HepG2 (cell line): Measurements from ENCODE around the gene TSHZ2. TPM values are rescaled to one million over a fixed set of nuclear protein-coding genes. Genes with fewer than 3 reads are reported as not detected.

Experiments
- ATAC-seq: fragments of 200-7000 bp; cut with Tn5 transposase; 3 replicates; pipeline ENCODE4 v1.9.1; 2020; ENCODE audit warnings: mild to moderate bottlenecking, moderate library complexity
- BruUV-seq: library from RNA; stranded (reverse); fragments of 400-500 nt; replicated peaks from 2 replicates; lab custom pipeline; 2021; lab: Mats Ljungman, UMichigan
- CTCF ChIA-PET: fragments of 300-600 bp; formaldehyde crosslinking; extraction: SDS; loops from one replicate; lab custom pipeline; 2021; ENCODE audit warnings: low total read pairs, inconsistent platforms, low intra/inter-chr PET ratio; lab: Yijun Ruan, JAX
- POLR2A ChIA-PET: fragments of 350-600 bp; sonication (Branson Sonifier 250); formaldehyde crosslinking; loops from one replicate; lab custom pipeline; 2020; ENCODE audit warnings: antibody characterized with exemption, inconsistent platforms; lab: Yijun Ruan, JAX
- DNase-seq: peaks from one replicate; pipeline ENCODE4 v3.0.0-alpha.2; 2015; ENCODE audit warnings: low spot score
- FAIRE-seq: peaks from 3 replicates; lab custom pipeline; 2011; peaks lifted over from hg19 to GRCh38; lab: Jason Lieb, UNC
- H2AFZ ChIP-seq: one replicate; pipeline ENCODE4 v1.6.1; 2011; ENCODE audit warnings: low read length, inconsistent platforms
- H3K27ac ChIP-seq: fragments of 300-600 bp; 3 replicates; pipeline ENCODE4 v1.8.0; 2011; ENCODE audit warnings: mixed run types, mild to moderate bottlenecking, mixed read lengths, low read length, inconsistent platforms; ENCODE audit not compliant: insufficient read depth; ENCODE audit errors: extremely low read length
- H3K27me3 ChIP-seq, 2 experiments: fragments of 200-600 bp in 1 of 2; 2 replicates in 1 of 2; 3 replicates in 1 of 2; pipeline versions ENCODE4 v1.6.0 to v1.8.0; 2011; ENCODE audit warnings: low read length in 2 of 2, mild to moderate bottlenecking in 2 of 2, moderate library complexity in 2 of 2, inconsistent platforms in 1 of 2; ENCODE audit not compliant: insufficient read depth in 2 of 2, control insufficient read depth in 1 of 2
- H3K36me3 ChIP-seq, 2 experiments: fragments of 200-600 bp in 1 of 2; replicated peaks in 1 of 2; 2 replicates in 1 of 2; 3 replicates in 1 of 2; pipeline versions ENCODE4 v1.5.1 to v1.8.0; 2011; ENCODE audit warnings: low read length in 2 of 2, inconsistent platforms in 1 of 2; ENCODE audit not compliant: insufficient read depth in 2 of 2, control insufficient read depth in 1 of 2
- H3K4me1 ChIP-seq: 2 replicates; pipeline ENCODE4 v1.5.1; 2012; ENCODE audit warnings: low read length, inconsistent platforms; ENCODE audit not compliant: insufficient read depth
- H3K4me2 ChIP-seq: 2 replicates; pipeline ENCODE4 v1.6.0; 2011; ENCODE audit warnings: low read depth, low read length, inconsistent platforms
- H3K4me3 ChIP-seq, 3 experiments: fragments of 200-600 bp in 1 of 3; sonication (generic), shearing (Covaris generic) in 1 of 3; replicated peaks in 1 of 3; 2 replicates each; pipeline ENCODE4 v1.5.1; 2011 to 2016; ENCODE audit warnings: low read length in 3 of 3, inconsistent platforms in 2 of 3, low read depth in 2 of 3, mild to moderate bottlenecking in 2 of 3, control low read depth in 1 of 3, mixed read lengths in 1 of 3; ENCODE audit not compliant: insufficient read depth in 1 of 3
- H3K79me2 ChIP-seq: one replicate; pipeline ENCODE4 v1.6.1; 2011; ENCODE audit warnings: low read length, inconsistent platforms; ENCODE audit not compliant: insufficient read depth
- H3K9ac ChIP-seq: 2 replicates; pipeline ENCODE4 v1.6.0; 2011; ENCODE audit warnings: mild to moderate bottlenecking, low read depth, low read length, inconsistent platforms; ENCODE audit not compliant: insufficient read depth
- H3K9me3 ChIP-seq: 2 replicates; pipeline ENCODE4 v1.5.1; 2012; ENCODE audit warnings: mild to moderate bottlenecking, low read length
- H4K20me1 ChIP-seq: 2 replicates; pipeline ENCODE4 v1.6.0; 2011; ENCODE audit warnings: inconsistent platforms, mild to moderate bottlenecking, low read length, moderate library complexity; ENCODE audit not compliant: insufficient read depth
- DMTF1 ChIP-seq: sonication (generic); formaldehyde crosslinking; IDR thresholded peaks from 2 replicates; pipeline ENCODE4 v1.4.0; 2020; ENCODE audit warnings: mild to moderate bottlenecking, missing genetic modification reagents
- XRCC5 ChIP-seq: fragments of 200-400 bp; formaldehyde crosslinking; optimal IDR thresholded peaks from 2 replicates; pipeline ENCODE3; 2017; ENCODE audit warnings: mild to moderate bottlenecking, low read length
- ZBTB40 ChIP-seq, 2 experiments: fragments of 450-650 bp in 1 of 2; sonication (generic) in 1 of 2; formaldehyde crosslinking in 1 of 2; IDR thresholded peaks; 2 replicates each; pipeline versions ENCODE4 v1.6.1 to v1.8.0; 2016 to 2022; ENCODE audit warnings: antibody characterized with exemption in 1 of 2, mild to moderate bottlenecking in 1 of 2, missing genetic modification reagents in 1 of 2
- WGBS: methylation state at CpG from one replicate; pipeline ENCODE4 v1.1.6; 2017; ENCODE audit warnings: low lambda C conversion rate; 5-methylcytosine and 5-hydroxymethylcytosine counted together
- in situ Hi-C: cut with HindIII; loops from 2 replicates; pipeline ENCODE4 v1.10.0; 2017; ENCODE audit warnings: low pct_unique_long_range_greater_than_20kb; ENCODE audit not compliant: extremely low pct_ligation_motif_present
- intact Hi-C: fragments of 100-400 bp; cut with micrococcal nuclease; formaldehyde crosslinking; loops from one replicate; pipeline ENCODE4 v1.10.0; 2022; ENCODE audit not compliant: unreplicated experiment
- polyA plus RNA-seq, 8 experiments: library from polyadenylated mRNA; depleted of rRNA in 3 of 8; stranded (reverse) in 7 of 8; unstranded in 1 of 8; fragments of >200 nt; fragmentation: Illumina TruSeq in 4 of 8; extraction: Trizol in 4 of 8; gene quantifications; 2 replicates each; pipeline versions ENCODE4 v1.2.1 to v1.2.3, GENCODE V29; 2011 to 2016; ENCODE audit warnings: low read depth in 4 of 8, missing spikeins in 1 of 8, mixed read lengths in 1 of 8; ENCODE audit not compliant: insufficient read depth in 1 of 8
- total RNA-seq, 5 experiments: library from RNA; depleted of rRNA; stranded (reverse); fragments of >200 nt; fragmentation: Illumina TruSeq; extraction: Trizol; gene quantifications; 2 replicates each; pipeline ENCODE4 v1.2.3, GENCODE V29; 2016; ENCODE audit warnings: low read depth in 1 of 5

TSHZ2 gene
- total and polyA plus RNA-seq, 2 of the 13 experiments (the other 11 are each of a cell fraction or from before 2014, with no cell fraction given), result 0.01 TPM; not detected in 1

GRCh38 chr20:53157443-53158408 lies 185.6 kb downstream of the TSHZ2 start (continued):
- peak; percentile 55; the same call in 1 of the 2 replicates for TF ChIP-seq DMTF1 (CRISPR knock-in tag)

DNA sequence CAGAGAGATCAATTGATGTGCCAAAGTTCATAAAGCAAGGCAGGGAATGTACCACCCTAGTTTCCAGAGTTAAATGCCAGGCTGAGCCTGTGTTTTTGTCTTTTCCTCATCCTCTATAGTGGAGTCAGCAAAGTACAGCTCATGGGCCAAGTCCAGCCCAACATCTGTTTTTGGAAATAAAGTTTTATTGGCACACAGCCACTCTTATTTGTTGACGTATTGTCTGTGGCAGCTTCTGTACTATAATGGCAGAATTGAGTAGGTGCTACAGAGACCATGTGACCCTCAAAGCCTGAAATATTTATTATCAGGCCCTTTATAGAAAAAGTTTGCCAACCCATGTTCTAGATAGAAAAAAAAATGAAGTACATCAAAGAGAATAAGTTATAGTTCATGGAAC lies 187.0 kb downstream of the TSHZ2 start:
- in situ Hi-C loops, result no loop called here
- H4K20me1 ChIP-seq, result no peaks in the 10 kb centered on the region
- 64% methylated on average over 1 of the region's 1 CpG for WGBS

More for the DNA sequence above, 187.0 kb downstream of the TSHZ2 start:
- H3K36me3 ChIP-seq, result no peaks in the 10 kb centered on the region
- no TSS peak for BruUV-seq
- POLR2A ChIA-PET, result no interaction called here
- no peak for FAIRE-seq
- H3K4me3 ChIP-seq, result no peak overlapping the region
- no peak for DNase-seq
- H3K4me1 ChIP-seq, result no peaks in the 10 kb centered on the region
- no peak overlapping the region for H2AFZ ChIP-seq
- H3K4me2 ChIP-seq, result no peak overlapping the region
- no peak overlapping the region for H3K27ac ChIP-seq
- H3K79me2 ChIP-seq, result no peaks in the 10 kb centered on the region
- ATAC-seq, result no peak
- 0 out of 2 replicates have a peak, but pooled peaks cover 10% of the 10 kb centered on the region for H3K9me3 ChIP-seq
- CTCF ChIA-PET, result no interaction called here
- TF ChIP-seq XRCC5, result no peak
- TF ChIP-seq ZBTB40 (IDR thresholded peaks at IDR 0.05), result no peak
- peak; percentile 80; the same call in 1 of the 2 replicates for TF ChIP-seq ZBTB40 (CRISPR knock-in tag; IDR thresholded peaks at IDR 0.05)
- H3K27me3 ChIP-seq, result no peaks in the 10 kb centered on the region
- intact Hi-C loops, result no loop called here
- no peak overlapping the region for H3K9ac ChIP-seq
